Erythroblast (primary cell): Measurements from ENCODE around the gene CACNA1A.

Experiments
- GATA1 ChIP-seq: IDR thresholded peaks from 2 replicates; pipeline ENCODE4 v1.6.1; 2011; ENCODE audit warnings: low read depth, mild to moderate bottlenecking, control low read depth, low read length, moderate library complexity
- POLR2A ChIP-seq: IDR thresholded peaks from 2 replicates; pipeline ENCODE4 v1.6.1; 2011; ENCODE audit warnings: mild to moderate bottlenecking, low read length

- TF ChIP-seq POLR2A (no peak), GATA1 (no peak)
Observed at GRCh38 chr19:13318190-13318589, 188.1 kb downstream of the CACNA1A start.
